Tibial artery (tissue), 4 donors: Measurements from ENCODE around the gene TXNDC16.

Experiments used
- DNase-seq, 2 donors: peaks; one replicate each; pipeline ENCODE4 v3.0.0-alpha.2; 2019
- H3K27ac ChIP-seq, 2 donors: fragments of 200-600 bp; sonication (generic) in 1 of 2; 1 replicate in 1 of 2; 2 replicates in 1 of 2; pipeline ENCODE4 v1.5.1; 2018 to 2019; ENCODE audit warnings: mild to moderate bottlenecking in 1 of 2
- H3K27me3 ChIP-seq, 2 donors: fragments of 200-600 bp; sonication (generic) in 1 of 2; one replicate each; pipeline versions ENCODE4 v1.5.1 to v1.6.0; 2016 to 2019
- H3K36me3 ChIP-seq, 3 donors: fragments of 200-600 bp; sonication (generic) in 2 of 3; one replicate each; pipeline ENCODE4 v1.5.1; 2016 to 2019; ENCODE audit warnings: mild to moderate bottlenecking in 2 of 3
- H3K4me1 ChIP-seq, 4 donors: fragments of 200-600 bp; sonication (generic) in 2 of 4; 1 replicate in 3 of 4; 2 replicates in 1 of 4; pipeline ENCODE4 v1.5.1; 2016 to 2019
- H3K4me3 ChIP-seq, 2 donors: fragments of 200-600 bp; sonication (generic) in 1 of 2; 1 replicate in 1 of 2; 2 replicates in 1 of 2; pipeline ENCODE4 v1.5.1; 2018 to 2019; ENCODE audit warnings: mild to moderate bottlenecking in 2 of 2
- H3K9me3 ChIP-seq, 3 donors: fragments of 200-600 bp; sonication (generic) in 1 of 3; one replicate each; pipeline ENCODE4 v1.5.1; 2016 to 2019
- intact Hi-C: fragments of 100-400 bp; cut with DNase I; formaldehyde crosslinking; loops from one replicate; pipeline ENCODE4 v1.15.0; 2023; ENCODE audit warnings: low total_unique reads
- TF ChIP-seq, protein P1 (sequence below), 2 experiments: fragments of 200-600 bp in 1 of 2; fragments of 450-650 bp in 1 of 2; IDR thresholded peaks; one replicate each; pipeline ENCODE4 v1.5.1; 2017 to 2019; ENCODE audit warnings: antibody characterized with exemption in 2 of 2, mild to moderate bottlenecking in 1 of 2, moderate library complexity in 1 of 2

TXNDC16 gene

DNA sequence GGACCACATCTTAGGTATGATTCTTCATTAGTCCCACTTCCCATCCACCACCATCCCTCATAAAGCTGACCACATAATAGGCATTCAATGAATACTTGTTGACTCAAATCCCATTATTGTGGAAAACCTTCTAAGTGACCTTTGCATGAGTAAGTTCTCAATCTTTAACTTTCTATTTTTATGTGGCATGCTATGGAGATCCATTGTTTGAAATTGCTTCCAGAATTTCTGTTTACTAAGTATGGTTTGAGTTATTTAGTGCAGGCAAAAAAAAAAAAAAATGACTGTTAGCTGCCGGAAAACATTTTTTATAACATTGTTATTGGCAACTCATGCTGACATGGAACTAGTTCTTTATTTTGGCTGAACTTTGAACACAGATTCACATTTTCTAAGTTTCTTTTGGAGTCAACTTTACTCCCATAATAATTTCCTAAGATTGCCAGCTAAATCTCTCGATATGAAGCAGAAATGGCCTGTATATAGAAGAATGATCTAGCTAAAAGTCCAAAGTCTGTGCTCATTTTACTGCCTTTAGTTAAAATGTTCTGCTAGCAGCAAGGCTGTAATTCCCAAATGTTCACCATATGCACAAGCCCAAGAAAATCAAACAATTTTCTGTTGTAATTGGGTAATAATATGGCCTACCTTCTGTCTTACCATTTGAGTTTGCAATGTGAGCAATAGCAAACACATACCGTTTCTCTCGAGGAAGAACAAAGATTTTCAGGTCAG lies 160.3 kb downstream of the TXNDC16 start:
- no peaks in the 10 kb centered on the region for H3K36me3 ChIP-seq
- no peak for DNase-seq
- no peak overlapping the region for H3K27ac ChIP-seq
- intact Hi-C loops = no loop called here
- H3K4me1 ChIP-seq = peaks cover 0 to 22% (median 12%) of the 10 kb centered on the region in 4 donors
- no peaks in the 10 kb centered on the region for H3K9me3 ChIP-seq
- TF ChIP-seq, protein P1, sequence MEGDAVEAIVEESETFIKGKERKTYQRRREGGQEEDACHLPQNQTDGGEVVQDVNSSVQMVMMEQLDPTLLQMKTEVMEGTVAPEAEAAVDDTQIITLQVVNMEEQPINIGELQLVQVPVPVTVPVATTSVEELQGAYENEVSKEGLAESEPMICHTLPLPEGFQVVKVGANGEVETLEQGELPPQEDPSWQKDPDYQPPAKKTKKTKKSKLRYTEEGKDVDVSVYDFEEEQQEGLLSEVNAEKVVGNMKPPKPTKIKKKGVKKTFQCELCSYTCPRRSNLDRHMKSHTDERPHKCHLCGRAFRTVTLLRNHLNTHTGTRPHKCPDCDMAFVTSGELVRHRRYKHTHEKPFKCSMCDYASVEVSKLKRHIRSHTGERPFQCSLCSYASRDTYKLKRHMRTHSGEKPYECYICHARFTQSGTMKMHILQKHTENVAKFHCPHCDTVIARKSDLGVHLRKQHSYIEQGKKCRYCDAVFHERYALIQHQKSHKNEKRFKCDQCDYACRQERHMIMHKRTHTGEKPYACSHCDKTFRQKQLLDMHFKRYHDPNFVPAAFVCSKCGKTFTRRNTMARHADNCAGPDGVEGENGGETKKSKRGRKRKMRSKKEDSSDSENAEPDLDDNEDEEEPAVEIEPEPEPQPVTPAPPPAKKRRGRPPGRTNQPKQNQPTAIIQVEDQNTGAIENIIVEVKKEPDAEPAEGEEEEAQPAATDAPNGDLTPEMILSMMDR (IDR thresholded peaks at IDR 0.05) = no peak
- H3K4me3 ChIP-seq = no peak overlapping the region
- peaks cover 0 to under 1% of the 10 kb centered on the region in 2 donors for H3K27me3 ChIP-seq
